ENCODE results near the gene ACVR2A.

ACVR2A gene

DNA sequence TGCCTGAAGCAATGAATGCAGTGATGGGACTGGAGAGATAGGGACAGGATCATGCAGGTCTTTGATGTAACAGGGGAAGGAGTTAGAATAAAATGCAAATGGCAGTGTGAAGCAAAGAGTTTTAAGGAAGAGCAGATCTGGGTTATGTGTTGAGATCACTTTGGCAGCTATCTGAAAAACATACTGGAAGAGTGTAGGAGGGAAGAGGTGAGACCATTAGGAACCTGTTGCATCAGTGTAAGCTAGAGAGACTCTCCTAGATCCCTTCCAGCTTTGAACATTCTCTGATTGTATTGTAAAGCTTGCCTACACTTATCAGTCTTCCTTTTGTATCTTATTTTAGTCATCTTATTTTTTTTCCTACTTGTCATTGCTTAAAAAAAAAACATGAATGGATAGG is 10.5 kb downstream of the ACVR2A start:
- DNase-seq (ENCODE audit: low spot score), result no peak

DNA sequence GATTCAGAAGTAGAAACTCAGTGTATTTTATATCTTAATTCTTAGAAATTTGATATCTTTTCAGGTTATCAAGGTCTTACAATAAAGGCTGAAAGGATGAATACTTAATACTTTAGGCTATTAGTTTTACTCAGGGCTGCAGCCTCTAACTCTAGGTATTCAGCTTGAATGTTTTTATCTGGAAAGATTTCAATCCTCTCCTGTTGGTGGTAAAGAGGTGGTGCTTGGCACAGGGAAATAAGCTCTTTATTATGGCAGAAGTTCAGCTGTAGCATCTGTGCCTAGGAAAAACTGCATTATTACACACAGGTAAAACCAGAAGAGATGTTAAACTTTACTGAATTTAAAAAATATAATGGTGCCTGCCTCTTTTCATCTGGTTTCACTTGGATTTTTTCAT is 11.1 kb downstream of the ACVR2A start:
- no peak for DNase-seq (ENCODE audit: low spot score)

DNA sequence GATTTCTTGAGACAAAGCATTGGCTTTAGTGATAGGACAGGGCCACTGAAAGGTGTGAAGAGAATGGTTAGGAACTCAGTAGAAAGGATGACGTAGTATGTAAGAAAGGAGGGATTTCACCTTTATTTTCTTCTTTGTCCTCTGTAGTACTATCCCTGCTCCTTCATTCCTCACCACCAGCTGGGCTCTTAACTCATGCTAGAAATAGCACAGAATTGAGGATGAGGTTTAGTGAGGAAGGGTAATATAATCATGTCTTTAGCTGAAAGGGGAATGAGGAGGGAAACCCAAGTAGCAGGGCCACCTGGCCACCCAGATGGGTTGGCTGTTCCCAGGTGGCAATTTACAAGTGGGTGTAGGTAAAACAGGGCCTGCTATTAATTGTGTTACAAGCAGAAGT is 15.2 kb downstream of the ACVR2A start:
- no peak for DNase-seq (ENCODE audit: low spot score)

DNA sequence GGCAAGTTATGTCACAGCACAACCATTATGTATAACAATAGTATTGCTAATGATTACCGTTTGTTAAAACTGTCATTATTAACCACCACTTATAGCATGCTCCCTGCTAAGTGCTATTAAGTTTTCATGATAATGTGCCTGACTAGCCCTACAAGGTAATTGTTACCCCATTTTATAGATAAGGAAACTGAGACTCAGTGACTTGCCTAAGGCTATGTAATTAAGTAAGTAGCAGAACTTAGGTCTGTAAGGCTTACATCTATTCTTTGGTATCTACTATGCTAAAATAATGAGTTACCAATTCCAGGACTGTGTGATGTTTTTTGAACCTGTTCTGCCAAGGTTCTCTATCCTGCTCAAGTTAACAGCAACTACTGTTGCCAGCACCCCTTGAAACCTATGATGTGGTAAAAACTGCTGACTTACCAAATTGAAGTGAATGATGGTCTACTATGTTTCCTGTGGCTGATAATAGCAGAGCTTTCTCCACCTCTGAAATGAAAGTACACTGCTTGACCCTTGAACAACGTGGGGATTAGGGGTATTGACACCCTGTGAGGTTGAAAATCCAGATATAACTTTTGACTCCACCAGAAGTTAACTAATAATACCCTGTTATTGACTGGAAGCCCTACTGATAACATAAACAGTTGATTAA is 18.2 kb downstream of the ACVR2A start:
- DNase-seq (ENCODE audit: low spot score), result no peak

DNA sequence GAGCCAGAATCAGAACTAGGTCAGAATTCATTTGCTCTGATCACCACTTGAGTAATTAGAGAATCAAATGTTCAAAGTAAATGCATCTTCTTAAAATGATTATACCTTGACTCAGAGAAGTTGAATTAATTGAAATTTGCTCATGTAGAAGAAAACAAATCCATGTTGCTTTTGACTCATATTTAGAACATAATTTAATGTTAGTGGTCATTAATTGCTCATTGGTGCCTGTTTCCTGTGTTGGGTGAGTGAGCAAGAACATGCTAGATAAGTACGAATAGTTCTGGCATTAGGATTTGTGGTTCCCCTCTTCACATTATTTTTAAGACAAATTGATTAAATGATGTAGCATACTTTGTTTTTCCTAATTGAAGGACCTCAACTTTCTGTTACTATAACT is 19.0 kb downstream of the ACVR2A start:
- DNase-seq (ENCODE audit: low spot score), result no peak

DNA sequence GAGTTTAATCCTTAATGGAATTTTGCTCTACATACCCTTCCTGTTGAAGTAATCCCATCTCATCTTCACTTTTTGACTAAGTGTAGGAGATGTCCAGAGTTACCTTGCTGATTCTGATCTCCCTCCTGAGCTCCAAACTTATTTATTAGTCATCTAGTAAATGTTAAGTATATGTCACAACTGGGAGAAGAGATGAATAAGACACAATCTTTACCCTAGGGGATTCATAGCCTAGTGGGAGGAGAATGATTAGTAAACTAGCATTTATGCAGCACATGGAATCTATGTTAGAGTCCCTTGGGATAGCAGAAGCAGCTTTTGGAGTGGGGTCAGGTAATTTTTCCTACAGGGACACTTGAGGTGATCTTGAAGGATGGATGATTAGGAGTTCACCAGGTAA is 20.7 kb downstream of the ACVR2A start:
- DNase-seq (ENCODE audit: low spot score), result no peak

DNA sequence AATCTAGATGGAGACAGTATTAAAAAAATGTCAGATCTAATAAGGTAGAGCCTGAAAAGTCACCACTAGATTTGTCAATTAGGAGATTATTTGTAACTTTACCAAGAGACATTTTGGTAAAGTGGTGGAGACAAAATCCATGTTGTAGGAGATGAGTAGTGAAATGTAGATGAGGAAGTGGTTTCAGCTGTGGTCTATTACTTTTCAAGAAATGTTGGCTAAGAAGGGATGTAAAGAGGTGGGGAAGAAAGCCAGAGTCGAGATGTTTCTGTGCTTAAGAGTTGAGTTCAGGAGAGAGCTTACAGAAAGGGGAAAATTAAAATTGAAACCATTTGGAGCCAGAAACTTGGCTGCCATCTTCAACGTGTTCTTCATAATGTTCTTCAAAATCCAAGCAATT is 22.2 kb downstream of the ACVR2A start:
- DNase-seq (ENCODE audit: low spot score), result no peak

DNA sequence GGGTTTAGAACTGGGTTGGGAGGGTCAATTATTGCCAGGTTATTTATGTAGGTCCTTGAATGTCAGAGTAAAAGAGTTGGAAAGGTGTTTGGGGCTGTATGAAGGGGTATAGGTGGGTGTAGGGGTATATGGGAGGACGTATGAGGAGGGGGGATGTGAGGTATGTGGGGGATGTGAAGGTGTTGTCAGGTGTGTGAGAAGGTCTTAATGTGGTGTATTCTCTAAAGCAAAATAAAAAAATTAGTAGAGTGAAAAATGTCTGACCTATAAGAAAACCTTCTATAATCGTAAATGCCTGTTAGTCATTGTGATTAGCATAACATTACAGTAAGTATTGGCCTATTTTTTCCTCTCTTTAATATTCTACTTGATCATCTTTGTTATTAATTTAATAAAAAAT is 25.1 kb downstream of the ACVR2A start:
- DNase-seq (ENCODE audit: low spot score), result no peak

DNA sequence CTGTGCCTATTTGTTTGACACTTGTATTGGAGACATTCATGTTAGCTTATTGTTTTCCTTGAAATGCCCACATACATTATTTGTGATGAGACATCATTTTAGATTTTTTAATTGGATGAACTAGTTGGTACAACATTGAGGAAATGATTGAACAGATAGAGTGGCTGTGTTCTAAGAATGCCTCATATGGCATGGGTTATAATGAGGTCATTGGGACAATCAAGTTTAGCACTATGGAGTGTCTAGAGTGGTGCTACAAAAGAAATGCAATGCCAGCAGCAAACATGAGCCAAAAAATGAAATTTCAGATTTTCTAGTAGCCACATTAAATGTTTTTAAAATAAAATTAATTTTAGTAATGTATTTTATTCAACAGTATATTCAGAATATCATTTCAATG is 28.1 kb downstream of the ACVR2A start:
- DNase-seq (ENCODE audit: low spot score), result no peak

DNA sequence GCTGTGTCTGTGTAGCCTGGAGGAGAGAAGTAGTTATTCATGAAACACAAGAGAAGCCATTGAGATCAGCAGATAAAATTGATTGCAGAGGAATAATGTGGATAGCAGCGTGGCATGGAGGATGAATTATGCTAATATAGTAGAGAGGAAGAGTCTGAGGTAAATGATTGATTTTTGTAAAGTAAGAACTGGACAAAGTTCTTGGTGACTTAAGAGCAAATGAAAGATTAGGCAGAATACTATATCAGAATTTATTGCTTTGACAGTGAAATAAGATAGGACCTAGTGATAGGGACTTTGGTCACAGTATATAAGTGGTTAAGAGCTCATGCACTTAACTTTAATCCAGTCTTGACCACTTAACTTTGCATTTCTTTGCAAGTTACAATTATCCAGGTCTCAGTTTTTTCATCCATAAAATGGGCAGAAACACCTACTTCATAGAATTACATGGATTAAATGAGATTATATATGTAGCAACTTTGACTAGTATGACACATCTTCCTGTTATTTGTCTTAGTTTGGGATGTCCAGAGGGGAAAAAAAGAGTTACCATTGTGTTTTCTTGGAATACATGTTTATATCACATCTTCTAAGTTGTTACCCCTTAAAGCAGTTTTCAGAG is 29.1 kb downstream of the ACVR2A start:
- DNase-seq (ENCODE audit: low spot score), result no peak

DNA sequence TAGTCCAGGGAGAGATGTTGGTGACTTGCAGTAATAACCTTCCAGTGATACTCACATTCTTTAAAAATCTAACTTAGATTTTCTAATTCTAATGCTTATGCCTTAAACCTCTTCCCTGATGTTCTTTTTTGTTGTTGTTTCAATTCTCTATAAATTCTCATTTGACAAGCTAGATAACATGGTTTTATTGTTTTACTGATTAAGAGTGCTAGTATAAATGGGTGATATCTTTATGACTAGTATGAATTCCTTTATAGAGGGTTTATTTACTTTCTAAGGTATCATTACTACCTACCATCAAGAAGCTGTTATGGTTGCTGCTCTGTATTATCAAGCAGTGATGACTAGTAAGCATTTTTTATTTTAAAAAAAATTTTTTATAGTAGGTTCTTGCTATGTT is 35.0 kb downstream of the ACVR2A start:
- DNase-seq (ENCODE audit: low spot score), result no peak

DNA sequence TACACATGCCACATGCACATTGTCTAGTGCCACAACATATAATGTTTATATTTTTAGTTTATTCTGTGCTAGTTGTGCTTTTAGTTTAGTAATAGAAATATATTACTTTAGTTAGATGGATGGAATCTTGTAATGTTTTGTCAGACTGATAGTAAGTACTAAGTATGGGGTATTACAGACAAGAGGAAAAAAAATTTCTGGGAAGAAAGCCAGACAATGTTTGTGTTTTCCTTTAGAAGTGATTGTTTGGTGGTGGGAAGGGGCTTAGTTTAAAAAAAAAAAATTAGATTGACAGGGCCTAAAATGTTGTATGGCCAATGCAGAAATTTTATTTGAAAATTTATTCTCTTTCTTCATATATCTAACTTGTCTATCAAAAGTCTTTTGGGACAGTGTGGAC is 37.8 kb downstream of the ACVR2A start:
- DNase-seq (ENCODE audit: low spot score), result no peak

DNA sequence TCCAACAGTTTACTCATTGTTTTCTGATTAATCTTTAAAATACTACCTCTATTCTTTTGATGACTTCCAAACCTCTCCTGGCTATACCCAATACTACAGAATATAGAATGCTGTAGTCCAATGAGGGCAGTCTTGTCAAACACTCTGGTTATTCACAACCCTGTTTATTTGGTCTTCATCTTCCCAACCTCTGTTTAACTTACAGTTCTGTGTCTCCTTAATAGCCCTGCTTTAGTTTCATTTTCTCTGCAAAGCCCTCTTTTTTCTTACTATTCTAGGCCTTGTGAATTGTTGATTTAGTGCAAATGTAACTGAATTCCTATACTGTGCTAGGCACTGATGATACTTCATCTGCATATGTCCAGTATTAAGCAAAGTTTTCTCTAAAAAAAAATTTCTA is 40.0 kb downstream of the ACVR2A start:
- no peak for DNase-seq (ENCODE audit: low spot score)

DNA sequence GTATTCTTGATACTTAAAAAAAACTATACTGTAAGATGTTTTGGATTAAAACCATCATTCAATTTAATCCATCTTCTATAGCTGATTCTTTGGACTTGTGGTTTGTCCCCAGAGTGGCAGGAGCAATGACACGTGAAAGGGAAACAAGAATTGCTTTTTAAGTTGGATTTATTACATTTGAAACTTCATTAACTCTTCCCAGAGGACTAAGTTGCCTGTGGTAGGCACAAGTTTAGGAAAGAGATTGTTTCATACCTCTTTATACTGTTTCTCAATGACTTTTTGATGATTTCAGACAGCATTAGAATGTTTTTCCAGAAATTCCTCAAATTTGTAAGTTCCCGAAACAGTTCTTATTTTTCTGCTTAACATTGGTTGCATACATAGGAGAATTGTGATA is 41.3 kb downstream of the ACVR2A start:
- no peak for DNase-seq (ENCODE audit: low spot score)

DNA sequence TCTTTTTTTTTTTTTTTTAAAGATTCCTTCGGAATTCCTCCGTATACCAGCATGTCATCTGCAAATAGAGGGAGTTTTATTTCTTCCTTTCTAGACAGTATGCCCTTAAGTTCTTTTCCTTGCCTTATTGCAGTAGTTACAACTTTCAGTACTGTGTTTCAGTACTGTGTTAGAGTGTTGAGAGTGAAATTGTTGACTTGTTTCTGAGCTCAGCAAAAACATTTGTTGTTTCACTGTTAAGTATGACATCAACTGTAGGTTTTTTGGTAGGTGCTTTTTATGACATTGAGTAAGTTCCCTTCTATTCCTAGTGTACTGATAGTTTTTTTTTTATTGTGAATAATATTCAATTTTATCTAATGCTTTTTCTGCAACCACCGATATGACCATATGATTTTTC is 43.9 kb downstream of the ACVR2A start:
- DNase-seq (ENCODE audit: low spot score), result no peak

DNA sequence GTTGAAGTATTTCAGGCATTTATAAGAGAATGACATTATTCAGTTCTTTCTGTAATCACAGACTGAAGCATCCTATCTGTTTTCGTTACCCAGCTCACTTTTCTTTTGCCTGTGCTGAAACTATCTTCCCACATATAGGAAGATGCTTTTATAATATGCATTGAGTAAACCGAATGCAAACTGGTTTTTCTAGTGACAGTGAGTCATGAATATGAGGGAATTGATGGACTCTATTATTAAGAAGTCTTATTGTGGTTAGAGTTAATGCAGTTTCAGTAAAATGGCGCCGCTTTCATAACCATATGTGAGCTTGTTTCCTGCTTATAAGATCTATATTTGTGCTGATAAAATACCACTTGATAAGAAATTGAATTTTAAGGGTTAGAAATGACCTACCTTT is 59.2 kb downstream of the ACVR2A start:
- DNase-seq (ENCODE audit: low spot score), result no peak

DNA sequence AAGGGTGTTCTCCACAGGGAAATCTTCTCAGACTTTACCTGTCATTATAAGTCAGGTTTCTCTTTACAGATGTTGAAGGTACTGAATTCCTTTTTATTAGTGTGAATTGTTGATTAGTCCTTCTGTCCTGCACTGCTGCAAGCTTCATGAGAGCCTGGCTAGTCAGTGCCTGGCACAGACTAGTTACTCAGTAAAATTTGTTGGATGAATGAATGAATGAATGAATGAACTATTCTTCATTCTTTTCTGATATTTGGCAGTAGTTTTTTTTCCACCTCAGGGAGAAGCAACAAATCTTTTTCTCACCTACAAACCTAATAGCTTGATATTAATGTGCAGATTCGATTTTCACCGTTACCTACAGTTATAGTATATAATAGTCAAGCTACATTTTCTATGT is 64.3 kb downstream of the ACVR2A start:
- DNase-seq (ENCODE audit: low spot score), result no peak

DNA sequence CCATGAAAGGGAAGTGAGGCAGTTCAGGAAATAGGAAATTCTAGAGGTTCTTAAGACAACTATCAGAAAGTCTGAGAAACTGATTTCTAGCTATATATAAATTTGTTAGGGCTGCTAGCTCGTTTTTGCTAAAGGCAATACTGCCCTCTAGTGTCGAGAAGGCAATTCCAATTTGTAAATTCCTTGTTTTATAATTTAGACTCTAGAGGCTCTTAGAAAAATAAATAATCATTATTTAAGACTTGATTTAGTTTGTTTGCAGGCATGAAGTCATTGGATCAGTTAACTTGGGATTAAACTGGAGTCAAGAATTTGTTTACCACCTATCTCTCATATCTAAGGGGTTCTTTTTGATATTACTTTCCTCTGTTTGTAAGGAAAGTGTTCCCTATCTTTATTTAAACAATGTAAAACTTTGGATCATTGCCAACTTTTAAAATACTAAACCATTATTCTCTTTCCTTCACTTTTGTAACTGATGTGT is 66.2 kb downstream of the ACVR2A start:
- DNase-seq (ENCODE audit: low spot score), result peak; percentile 55

DNA sequence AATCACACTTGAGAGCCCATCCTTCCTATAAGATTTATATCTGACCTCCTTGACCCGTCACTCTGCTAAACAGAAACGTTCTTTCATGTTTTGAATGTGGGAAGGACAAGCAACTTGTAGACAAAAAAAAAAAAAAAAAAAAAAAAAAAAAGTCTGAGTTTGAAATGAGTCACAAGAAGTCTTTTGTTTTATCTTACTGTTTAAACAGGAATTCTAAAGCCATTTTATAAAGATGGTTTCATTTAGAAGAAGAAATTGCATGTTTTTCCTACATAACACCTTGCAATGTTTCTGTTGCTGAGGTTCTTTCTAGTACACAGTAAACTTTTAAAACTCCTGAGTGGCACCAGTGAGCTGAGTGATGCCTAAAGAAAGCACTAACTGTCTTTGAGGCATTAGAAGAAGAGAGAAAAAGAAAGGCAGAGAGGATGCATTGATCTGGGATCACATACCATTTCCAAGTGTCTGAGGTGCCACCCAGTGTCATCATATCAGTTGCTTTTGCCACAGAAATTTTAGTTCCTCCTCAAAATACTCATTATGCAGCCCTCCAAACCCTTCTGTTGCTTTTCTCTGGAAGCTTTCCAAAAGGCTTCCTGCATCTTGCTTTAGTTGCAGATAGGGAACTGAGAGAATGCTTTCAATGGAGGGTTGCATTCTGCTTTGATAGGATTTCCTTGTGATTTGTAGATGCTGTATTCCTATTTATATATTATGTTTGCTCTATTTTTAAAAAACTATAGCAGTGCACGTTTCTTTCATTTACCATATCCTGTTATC is 69.1 kb downstream of the ACVR2A start:
- no peak for DNase-seq (ENCODE audit: low spot score)

DNA sequence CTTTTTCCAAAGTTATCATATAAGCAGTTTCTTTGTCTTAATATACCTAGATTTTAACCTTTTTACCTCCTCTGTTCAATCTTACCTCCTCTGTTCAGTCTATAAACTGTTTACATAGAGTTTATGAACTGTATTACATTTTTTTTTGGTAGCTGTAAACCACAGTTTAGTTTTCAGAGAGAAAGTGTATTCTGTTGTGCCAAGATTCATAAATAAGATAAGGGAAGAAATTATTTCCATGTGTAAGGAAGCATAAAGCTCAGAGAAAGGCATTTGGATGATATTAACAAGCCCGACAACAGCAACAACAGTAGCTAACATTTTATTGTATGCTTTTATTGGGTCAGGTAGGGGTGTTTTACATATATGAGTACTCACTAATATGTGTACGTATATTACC is 71.2 kb downstream of the ACVR2A start:
- no peak for DNase-seq (ENCODE audit: low spot score)

DNA sequence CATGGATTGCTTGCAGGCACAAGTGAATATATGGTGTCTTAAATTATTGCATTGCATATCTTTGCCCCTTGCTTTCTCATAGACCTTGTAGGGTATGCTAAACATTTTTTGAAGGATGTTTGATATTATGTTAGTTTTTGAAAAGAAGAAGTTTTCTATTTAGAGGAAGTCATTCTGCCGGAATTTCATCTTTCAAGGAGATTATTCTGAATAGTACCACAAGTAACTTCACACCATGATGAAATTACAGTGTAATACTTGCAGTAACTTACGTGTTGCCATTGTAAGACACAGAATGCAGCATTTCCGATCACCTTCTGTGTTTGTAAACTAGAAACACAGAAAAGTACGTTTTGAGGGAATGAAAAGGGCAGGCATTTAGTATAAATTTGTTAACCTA is 71.9 kb downstream of the ACVR2A start:
- no peak for DNase-seq (ENCODE audit: low spot score)

DNA sequence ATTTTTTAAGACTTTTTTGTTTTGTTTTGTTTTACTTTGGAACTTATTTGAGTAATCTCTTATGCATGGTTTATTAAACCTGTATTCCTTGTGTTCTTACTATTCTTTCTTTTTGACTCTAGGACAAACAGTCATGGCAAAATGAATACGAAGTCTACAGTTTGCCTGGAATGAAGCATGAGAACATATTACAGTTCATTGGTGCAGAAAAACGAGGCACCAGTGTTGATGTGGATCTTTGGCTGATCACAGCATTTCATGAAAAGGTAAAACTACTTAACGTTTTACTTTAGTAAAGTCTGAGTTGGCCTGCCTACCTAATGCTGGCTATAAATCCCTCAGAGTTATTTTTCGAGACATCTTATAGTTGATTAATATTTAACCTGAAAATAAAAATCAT is 72.3 kb downstream of the ACVR2A start:
- DNase-seq (ENCODE audit: low spot score), result no peak

DNA sequence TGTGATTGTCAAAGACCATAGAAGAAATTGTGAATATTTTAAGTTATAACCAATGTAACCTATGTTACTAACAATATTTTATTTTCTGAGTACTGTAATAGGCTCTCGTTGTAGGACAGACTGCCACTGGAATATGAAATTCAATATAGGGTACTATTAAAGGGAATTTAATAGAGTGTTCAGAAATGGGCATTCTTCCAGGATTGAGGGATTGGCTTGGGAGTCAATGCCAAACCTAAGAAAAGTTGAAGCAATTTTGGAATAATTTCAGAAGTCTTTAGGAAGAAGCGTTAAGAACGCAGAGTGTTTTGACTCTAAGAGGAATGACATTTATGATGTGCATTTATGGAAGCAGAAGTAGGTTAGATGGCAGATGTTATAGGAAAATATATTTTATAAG is 79.0 kb downstream of the ACVR2A start:
- no peak for DNase-seq (ENCODE audit: low spot score)
